H9 (cell line): ENCODE measurements around the gene FUZ. TPM values are rescaled to one million over a fixed set of nuclear protein-coding genes. Genes with fewer than 3 reads are reported as not detected.

ENCODE experiments used
- DNase-seq: peaks from one replicate; pipeline ENCODE4 v3.0.0-alpha.2; 2017
- H2AFZ ChIP-seq: one replicate; pipeline ENCODE4 v1.6.1; 2013; ENCODE audit warnings: mild to moderate bottlenecking, low read length, control low read depth, moderate library complexity
- H2AK5ac ChIP-seq: 2 replicates; pipeline ENCODE4 v1.6.1; 2013; ENCODE audit warnings: low read length, control low read depth, mixed read lengths; ENCODE audit not compliant: insufficient read length
- H2BK120ac ChIP-seq: one replicate; pipeline ENCODE4 v1.6.1; 2013; ENCODE audit warnings: low read depth, mild to moderate bottlenecking, low read length, control low read depth, inconsistent platforms; ENCODE audit not compliant: poor library complexity, severe bottlenecking
- H2BK12ac ChIP-seq: 2 replicates; pipeline ENCODE4 v1.6.1; 2013; ENCODE audit warnings: low read length, control low read depth, mixed read lengths, low read depth; ENCODE audit not compliant: insufficient read length
- H2BK15ac ChIP-seq: 2 replicates; pipeline ENCODE4 v1.6.1; 2013; ENCODE audit warnings: low read depth, low read length, control low read depth
- H2BK20ac ChIP-seq: one replicate; pipeline ENCODE4 v1.6.1; 2013; ENCODE audit warnings: low read depth, mild to moderate bottlenecking, low read length, control low read depth, inconsistent platforms; ENCODE audit not compliant: poor library complexity, severe bottlenecking
- H2BK5ac ChIP-seq: 2 replicates; pipeline ENCODE4 v1.6.1; 2013; ENCODE audit warnings: low read length, control low read depth, mixed read lengths; ENCODE audit not compliant: insufficient read length
- H3K14ac ChIP-seq: 2 replicates; pipeline ENCODE4 v1.6.1; 2013; ENCODE audit warnings: low read length, control low read depth; ENCODE audit not compliant: insufficient read depth
- H3K18ac ChIP-seq: 2 replicates; pipeline ENCODE4 v1.6.1; 2013; ENCODE audit warnings: low read depth, mild to moderate bottlenecking, mixed read lengths, low read length, control low read depth; ENCODE audit not compliant: insufficient read length
- H3K23ac ChIP-seq: 2 replicates; pipeline ENCODE4 v1.6.1; 2013; ENCODE audit warnings: low read length, control low read depth, mixed read lengths, low read depth; ENCODE audit not compliant: insufficient read length
- H3K23me2 ChIP-seq: 2 replicates; pipeline ENCODE4 v1.6.1; 2013; ENCODE audit warnings: low read depth, mild to moderate bottlenecking, mixed read lengths, low read length, control low read depth; ENCODE audit not compliant: insufficient read length, poor library complexity, severe bottlenecking
- H3K27ac ChIP-seq: 2 replicates; pipeline ENCODE4 v1.5.1; 2013; ENCODE audit warnings: low read length, control low read depth, mixed read lengths, low read depth; ENCODE audit not compliant: insufficient read length
- H3K27me3 ChIP-seq: 2 replicates; pipeline ENCODE4 v1.6.1; 2013; ENCODE audit warnings: low read length, control low read depth, inconsistent platforms; ENCODE audit not compliant: insufficient read depth
- H3K4ac ChIP-seq: 2 replicates; pipeline ENCODE4 v1.6.1; 2013; ENCODE audit warnings: low read depth, mild to moderate bottlenecking, control low read depth, inconsistent platforms, low read length, moderate library complexity
- H3K4me1 ChIP-seq: 2 replicates; pipeline ENCODE4 v1.6.1; 2013; ENCODE audit warnings: low read length, control low read depth, inconsistent platforms; ENCODE audit not compliant: insufficient read depth
- H3K4me2 ChIP-seq: 2 replicates; pipeline ENCODE4 v1.6.1; 2013; ENCODE audit warnings: low read length, control low read depth, mixed read lengths; ENCODE audit not compliant: insufficient read length, insufficient read depth
- H3K56ac ChIP-seq: 2 replicates; pipeline ENCODE4 v1.6.1; 2013; ENCODE audit warnings: low read depth, mild to moderate bottlenecking, mixed read lengths, low read length, control low read depth; ENCODE audit not compliant: insufficient read length
- H3K79me1 ChIP-seq: 2 replicates; pipeline ENCODE4 v1.6.1; 2013; ENCODE audit warnings: low read depth, mild to moderate bottlenecking, moderate library complexity, low read length, control low read depth, inconsistent platforms; ENCODE audit not compliant: insufficient read depth, poor library complexity, severe bottlenecking
- H3K79me2 ChIP-seq: 2 replicates; pipeline ENCODE4 v1.6.1; 2013; ENCODE audit warnings: low read length, control low read depth, inconsistent platforms; ENCODE audit not compliant: insufficient read depth
- H3K9ac ChIP-seq: 2 replicates; pipeline ENCODE4 v1.6.1; 2013; ENCODE audit warnings: low read length, control low read depth, mixed read lengths; ENCODE audit not compliant: insufficient read length; ENCODE audit errors: extremely low read depth
- H3K9me3 ChIP-seq: one replicate; pipeline ENCODE4 v1.6.1; 2013; ENCODE audit warnings: low read depth, low read length, inconsistent platforms; ENCODE audit not compliant: control insufficient read depth
- H3T11ph ChIP-seq: one replicate; pipeline ENCODE4 v1.6.1; 2013; ENCODE audit warnings: mild to moderate bottlenecking, low read length, control low read depth, inconsistent platforms
- H4K20me1 ChIP-seq: one replicate; pipeline ENCODE4 v1.6.1; 2013; ENCODE audit not compliant: control insufficient read depth, insufficient read length, insufficient read depth
- H4K5ac ChIP-seq: 2 replicates; pipeline ENCODE4 v1.6.1; 2013; ENCODE audit warnings: low read depth, mild to moderate bottlenecking, mixed read lengths, low read length, control low read depth; ENCODE audit not compliant: insufficient read length
- H4K8ac ChIP-seq: replicated peaks from 2 replicates; pipeline ENCODE4 v1.6.1; 2013; ENCODE audit warnings: low read length, control low read depth, mixed read lengths, low read depth; ENCODE audit not compliant: insufficient read length
- H4K91ac ChIP-seq: 2 replicates; pipeline ENCODE4 v1.6.1; 2013; ENCODE audit warnings: low read depth, mild to moderate bottlenecking, moderate library complexity, mixed read lengths, low read length, control low read depth; ENCODE audit not compliant: insufficient read length
- H3K27ac Mint-ChIP-seq, 3 experiments: 2 replicates in 2 of 3; 3 replicates in 1 of 3; pipeline ENCODE4 v1.8.0; 2020 to 2021; ENCODE audit warnings: mixed read lengths in 3 of 3, mild to moderate bottlenecking in 1 of 3, moderate library complexity in 1 of 3
- H3K27me3 Mint-ChIP-seq: 2 replicates; pipeline ENCODE4 v1.8.0; 2021; ENCODE audit warnings: low read depth, mild to moderate bottlenecking, moderate library complexity, mixed read lengths
- H3K36me3 Mint-ChIP-seq, 3 experiments: 2 replicates in 2 of 3; 3 replicates in 1 of 3; pipeline ENCODE4 v1.8.0; 2020 to 2021; ENCODE audit warnings: low read depth in 3 of 3, mixed read lengths in 3 of 3; ENCODE audit not compliant: insufficient read depth in 1 of 3
- H3K4me1 Mint-ChIP-seq, 2 experiments: 2 replicates each; pipeline ENCODE4 v1.8.0; 2020; ENCODE audit warnings: mixed read lengths in 2 of 2
- H3K4me3 Mint-ChIP-seq, 2 experiments: 2 replicates in 1 of 2; 3 replicates in 1 of 2; pipeline ENCODE4 v1.8.0; 2020 to 2021; ENCODE audit warnings: mild to moderate bottlenecking in 2 of 2, mixed read lengths in 2 of 2, moderate library complexity in 1 of 2
- H3K9me3 Mint-ChIP-seq, 2 experiments: 2 replicates in 1 of 2; 3 replicates in 1 of 2; pipeline ENCODE4 v1.8.0; 2020; ENCODE audit warnings: mild to moderate bottlenecking in 2 of 2, mixed read lengths in 2 of 2, moderate library complexity in 1 of 2
- CTCF ChIP-seq: fragments of 200-600 bp; sonication (generic); conservative IDR thresholded peaks from 3 replicates; pipeline ENCODE4 v1.8.0; 2021; ENCODE audit warnings: antibody characterized with exemption, mild to moderate bottlenecking
- WGBS: extraction: QIAGEN DNeasy Blood & Tissue Kit; methylation state at CpG from one replicate; pipeline ENCODE4 v1.1.7; 2013; ENCODE audit warnings: missing lambda C conversion rate, low lambda C conversion rate, mixed read lengths; ENCODE audit not compliant: insufficient read length; ENCODE audit errors: extremely low coverage; 5-methylcytosine and 5-hydroxymethylcytosine counted together
- total RNA-seq: library from RNA; stranded (reverse); gene quantifications from 2 replicates; pipeline ENCODE4 v1.2.1, GENCODE V29; 2021

Gene FUZ
- total RNA-seq, 1 experiment from 2014 or later = 25.1 TPM

GRCh38 chr19:49787746-49788145 lies 25.3 kb downstream of the FUZ start:
- Mint-ChIP-seq H3K4me1 (peaks cover 0 to 5% of the 10 kb centered on the region in 2 experiments; a peak in 1 of 4 replicates), H3K27me3 (no peaks in the 10 kb centered on the region), H3K36me3 (peaks cover 38 to 72% (median 51%) of the 10 kb centered on the region in 3 experiments), H3K4me3 (no peak overlapping the region), H3K27ac (peak overlapping the region in 1 of 3 experiments; percentile 97; a peak in 1 of 7 replicates), H3K9me3 (no peaks in the 10 kb centered on the region)
- H2BK120ac ChIP-seq = no peak overlapping the region
- no peak overlapping the region for H2BK5ac ChIP-seq
- H3K14ac ChIP-seq = no peak overlapping the region
- no peak overlapping the region for H4K5ac ChIP-seq
- H2AK5ac ChIP-seq = no peak overlapping the region
- H4K8ac ChIP-seq = no peak overlapping the region
- H3K18ac ChIP-seq = no peak overlapping the region
- no peaks in the 10 kb centered on the region for H3K79me2 ChIP-seq
- H3K79me1 ChIP-seq = no peaks in the 10 kb centered on the region
- no peak overlapping the region for H2BK15ac ChIP-seq
- no peaks in the 10 kb centered on the region for H3K4me1 ChIP-seq
- H3K27ac ChIP-seq = no peak overlapping the region
- no peaks in the 10 kb centered on the region for H4K20me1 ChIP-seq
- H4K91ac ChIP-seq = no peak overlapping the region
- H3K23me2 ChIP-seq = no peaks in the 10 kb centered on the region
- H3T11ph ChIP-seq = no peak overlapping the region
- H3K4me2 ChIP-seq = no peak overlapping the region
- no peak for TF ChIP-seq CTCF
- H2BK20ac ChIP-seq = no peak overlapping the region
- no peaks in the 10 kb centered on the region for H3K27me3 ChIP-seq
- no peak overlapping the region for H2AFZ ChIP-seq
- H3K9ac ChIP-seq = no peak overlapping the region
- no peak for DNase-seq
- no peaks in the 10 kb centered on the region for H3K9me3 ChIP-seq
- H3K4ac ChIP-seq = no peak overlapping the region
- no peak overlapping the region for H3K56ac ChIP-seq
- H2BK12ac ChIP-seq = no peak overlapping the region
- no CpG with 5 or more reads among the region's 5 CpGs for WGBS
- H3K23ac ChIP-seq = no peak overlapping the region
